ENCODE results near the gene MX1.
"Not testable (repeated sequence)": the region's sequence is repeated elsewhere in the genome, so short reads cannot be mapped to it uniquely, and the experiment has no call there.

The MX1 gene

GRCh38 chr21:41407541-41408460 is 18.2 kb upstream of the MX1 start:
- no peak for DNase-seq

- DNase-seq = no peak
These were observed 15.7 kb upstream of the MX1 start for GRCh38 chr21:41410361-41410760.

- no peak for DNase-seq
These were observed 15.1 kb upstream of the MX1 start for GRCh38 chr21:41410767-41411448.

GRCh38 chr21:41411449-41412089 is 14.5 kb upstream of the MX1 start:
- DNase-seq = peak; percentile 20

GRCh38 chr21:41417505-41417904 is 8.5 kb upstream of the MX1 start:
- DNase-seq = not testable (repeated sequence)

GRCh38 chr21:41418393-41418792 is 7.6 kb upstream of the MX1 start:
- no peak for DNase-seq

- no peak for DNase-seq
These were observed 6.9 kb upstream of the MX1 start for GRCh38 chr21:41418956-41419680.

GRCh38 chr21:41419921-41420862 is 5.8 kb upstream of the MX1 start:
- DNase-seq = peak; percentile 36

- DNase-seq = not testable (repeated sequence)
These were observed 5.0 kb upstream of the MX1 start for GRCh38 chr21:41420998-41421397.

GRCh38 chr21:41422546-41423304 is 3.3 kb upstream of the MX1 start:
- DNase-seq = no peak

GRCh38 chr21:41423305-41423636 is 2.8 kb upstream of the MX1 start:
- not testable (repeated sequence) for DNase-seq

GRCh38 chr21:41425588-41425953 is 468 bp upstream of the MX1 start:
- DNase-seq = no peak

GRCh38 chr21:41426676-41427404 is 801 bp downstream of the MX1 start:
- no peak for DNase-seq

GRCh38 chr21:41427556-41427955 is 1.5 kb downstream of the MX1 start:
- no peak for DNase-seq

- DNase-seq = no peak
These were observed 2.3 kb downstream of the MX1 start for GRCh38 chr21:41428311-41428710.

GRCh38 chr21:41428847-41429246 is 2.8 kb downstream of the MX1 start:
- DNase-seq = no peak

- no peak for DNase-seq
These were observed 3.3 kb downstream of the MX1 start for GRCh38 chr21:41429305-41429704.

GRCh38 chr21:41429925-41430491 is 4.0 kb downstream of the MX1 start:
- no peak for DNase-seq

GRCh38 chr21:41431788-41432548 is 5.9 kb downstream of the MX1 start:
- no peak for DNase-seq
